Thoracic aorta (tissue), 2 donors: ENCODE measurements around the gene SERAC1. TPM values are rescaled to one million over a fixed set of nuclear protein-coding genes. Genes with fewer than 3 reads are reported as not detected.
"Not testable (repeated sequence)": the region's sequence is repeated elsewhere in the genome, so short reads cannot be mapped to it uniquely, and the experiment has no call there.

Source experiments
- ATAC-seq: fragments of 150-250 bp; one replicate; pipeline ENCODE4 v1.8.0; 2017; ENCODE audit warnings: low read depth; ENCODE audit not compliant: insufficient number of reproducible peaks, low FRiP score
- DNase-seq: peaks from one replicate; pipeline ENCODE4 v3.0.0-alpha.2; 2020; ENCODE audit warnings: low spot score
- H3K27ac ChIP-seq, 2 donors: fragments of 200-600 bp; sonication (generic); 1 replicate in 1 of 2; 2 replicates in 1 of 2; pipeline ENCODE4 v1.5.1; 2016; ENCODE audit warnings: mild to moderate bottlenecking in 2 of 2, moderate library complexity in 2 of 2
- H3K27me3 ChIP-seq: fragments of 200-600 bp; sonication (generic); replicated peaks from 2 replicates; pipeline ENCODE4 v1.6.0; 2016; ENCODE audit warnings: mild to moderate bottlenecking; ENCODE audit not compliant: insufficient read depth
- H3K36me3 ChIP-seq: fragments of 200-600 bp; sonication (generic); one replicate; pipeline ENCODE4 v1.5.1; 2016
- H3K4me1 ChIP-seq, 2 donors: fragments of 200-600 bp; sonication (generic); 1 replicate in 1 of 2; 2 replicates in 1 of 2; pipeline versions ENCODE4 v1.5.1 to v1.6.0; 2016; ENCODE audit warnings: low read depth in 2 of 2, mild to moderate bottlenecking in 1 of 2; ENCODE audit not compliant: control insufficient read depth in 1 of 2
- H3K4me3 ChIP-seq: fragments of 200-600 bp; sonication (generic); 2 replicates; pipeline ENCODE4 v1.5.1; 2016; ENCODE audit warnings: mild to moderate bottlenecking
- H3K9me3 ChIP-seq: fragments of 200-600 bp; sonication (generic); 2 replicates; pipeline ENCODE4 v1.5.1; 2016
- CTCF ChIP-seq: fragments of 200-600 bp; sonication (generic); IDR thresholded peaks from one replicate; pipeline ENCODE4 v1.5.1; 2019; ENCODE audit warnings: antibody characterized with exemption
- total RNA-seq, 2 donors: library from RNA; depleted of rRNA; stranded (reverse); fragments of >200 nt; gene quantifications; one replicate each; pipeline versions ENCODE4 v1.1.0 to v1.2.3, GENCODE V29; 2016

SERAC1 gene
- total RNA-seq, 2 donors from 2014 or later = 16.5 to 21.8 TPM

- no peak overlapping the region for H3K4me3 ChIP-seq
- H3K4me1 ChIP-seq = no peaks in the 10 kb centered on the region
- no peak overlapping the region for H3K27ac ChIP-seq
- DNase-seq = no peak
- ATAC-seq = no peak
- H3K27me3 ChIP-seq = no peaks in the 10 kb centered on the region
- no peaks in the 10 kb centered on the region for H3K9me3 ChIP-seq
- peaks cover 23% of the 10 kb centered on the region for H3K36me3 ChIP-seq
- no peak for TF ChIP-seq CTCF
These were observed 23.7 kb upstream of the SERAC1 start for GRCh38 chr6:158191761-158192160.

- Histone ChIP-seq H3K4me1 (no peaks in the 10 kb centered on the region), H3K36me3 (peaks cover 23% of the 10 kb centered on the region), H3K27me3 (no peaks in the 10 kb centered on the region), H3K27ac (no peak overlapping the region), H3K4me3 (no peak overlapping the region), H3K9me3 (no peaks in the 10 kb centered on the region)
- TF ChIP-seq CTCF = no peak
- ATAC-seq (no peak), DNase-seq (no peak)
These were observed 23.0 kb upstream of the SERAC1 start for GRCh38 chr6:158191032-158191431.

GRCh38 chr6:158188591-158188990 lies 20.5 kb upstream of the SERAC1 start:
- H3K27me3 ChIP-seq = no peaks in the 10 kb centered on the region
- no peak for DNase-seq
- H3K27ac ChIP-seq = no peak overlapping the region
- TF ChIP-seq CTCF = no peak
- H3K4me1 ChIP-seq = peaks cover 3 to 5% of the 10 kb centered on the region in 2 donors
- no peak for ATAC-seq
- H3K9me3 ChIP-seq = no peaks in the 10 kb centered on the region
- H3K4me3 ChIP-seq = no peak overlapping the region
- H3K36me3 ChIP-seq = peaks cover 23% of the 10 kb centered on the region

- Histone ChIP-seq H3K4me1 (peaks cover 5 to 8% of the 10 kb centered on the region in 2 donors), H3K4me3 (no peak overlapping the region), H3K36me3 (peaks cover 11% of the 10 kb centered on the region), H3K27ac (no peak overlapping the region), H3K9me3 (no peaks in the 10 kb centered on the region), H3K27me3 (no peaks in the 10 kb centered on the region)
- TF ChIP-seq CTCF = no peak
- ATAC-seq (no peak), DNase-seq (no peak)
These were observed 17.8 kb upstream of the SERAC1 start for GRCh38 chr6:158185729-158186456.

GRCh38 chr6:158184608-158185007 lies 16.5 kb upstream of the SERAC1 start:
- TF ChIP-seq CTCF = no peak
- H3K36me3 ChIP-seq = peaks cover 11% of the 10 kb centered on the region
- DNase-seq = no peak
- no peak overlapping the region for H3K27ac ChIP-seq
- no peak for ATAC-seq
- no peak overlapping the region for H3K4me3 ChIP-seq
- H3K27me3 ChIP-seq = no peaks in the 10 kb centered on the region
- no peaks in the 10 kb centered on the region for H3K9me3 ChIP-seq
- H3K4me1 ChIP-seq = peaks cover 5 to 8% of the 10 kb centered on the region in 2 donors

GRCh38 chr6:158183174-158183972 lies 15.3 kb upstream of the SERAC1 start:
- H3K4me3 ChIP-seq, H3K27me3 ChIP-seq, H3K4me1 ChIP-seq, DNase-seq, ATAC-seq, H3K27ac ChIP-seq, H3K9me3 ChIP-seq: not testable (repeated sequence)
- H3K36me3 ChIP-seq = peaks cover 11% of the 10 kb centered on the region

- DNase-seq, H3K27me3 ChIP-seq, H3K36me3 ChIP-seq, ATAC-seq, H3K9me3 ChIP-seq, H3K4me3 ChIP-seq, H3K27ac ChIP-seq: not testable (repeated sequence)
- peaks cover 4 to 23% of the 10 kb centered on the region in 2 donors for H3K4me1 ChIP-seq
These were observed 9.7 kb upstream of the SERAC1 start for GRCh38 chr6:158177712-158178111.
